Measurements from ENCODE around the gene TAF11L3.
"Not testable (repeated sequence)": the region's sequence is repeated elsewhere in the genome, so short reads cannot be mapped to it uniquely, and the experiment has no call there.

Gene TAF11L3

DNA sequence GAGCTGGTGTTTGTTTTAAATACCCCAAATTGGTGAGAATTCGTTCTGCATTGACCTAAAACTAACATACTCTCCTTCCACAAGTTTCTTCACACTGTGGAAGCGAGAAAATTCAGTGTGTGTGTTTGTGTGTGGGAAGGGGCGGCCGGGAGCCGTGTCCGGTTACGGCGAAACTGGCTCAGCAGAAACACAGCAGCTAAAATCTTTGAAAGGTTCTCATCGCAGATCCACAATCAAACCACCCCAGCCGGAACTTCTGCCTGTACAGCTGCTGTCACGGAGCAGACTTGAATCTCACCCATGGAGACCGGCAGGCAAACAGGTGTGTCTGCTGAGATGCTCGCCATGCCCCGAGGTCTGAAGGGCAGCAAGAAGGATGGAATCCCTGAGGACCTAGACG is at the start of gene TAF11L3:
Gene TAF11L3, plus strand, starts transcription at position 301 of the 400 bp plus-strand sequence.
- not testable (repeated sequence) for DNase-seq (ENCODE audit: low read depth)

DNA sequence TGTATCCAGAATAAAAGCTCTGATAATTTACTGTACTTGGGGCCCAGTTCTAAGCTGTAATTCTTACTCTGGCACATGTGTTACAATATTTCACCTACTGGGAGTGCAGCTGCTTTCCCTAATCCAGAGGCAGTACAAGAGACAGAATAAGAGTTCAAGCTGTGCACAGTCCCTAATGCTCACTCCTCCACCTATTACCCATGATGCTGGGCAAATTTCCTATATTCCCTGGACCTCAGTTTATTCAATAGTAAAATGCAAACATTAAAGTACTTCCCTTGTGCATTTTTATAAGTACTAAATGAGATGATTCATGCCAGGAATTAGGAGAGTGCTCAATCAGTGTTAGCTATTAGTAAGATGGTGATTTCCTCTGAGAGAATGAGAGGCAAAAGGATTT is 48.1 kb upstream of the TAF11L3 start:
- DNase-seq (ENCODE audit: low read depth) = no peak

DNA sequence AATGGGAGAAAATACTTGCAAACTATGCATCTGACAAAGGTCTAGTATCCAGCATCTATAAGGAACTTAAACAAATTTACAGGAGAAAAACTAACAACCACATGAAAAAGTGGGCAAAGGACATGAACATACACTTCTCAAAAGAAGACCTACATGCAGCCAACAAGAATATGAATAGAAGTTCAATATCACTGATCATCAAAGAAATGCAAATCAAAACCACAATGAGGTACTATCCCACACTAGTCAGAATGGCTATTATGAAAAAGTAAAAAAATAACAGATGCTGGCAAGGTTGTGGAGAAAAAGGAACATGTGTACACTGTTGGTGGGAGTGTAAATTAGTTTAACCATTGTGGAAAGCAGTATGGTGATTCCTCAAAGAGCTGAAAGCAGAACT is 43.1 kb upstream of the TAF11L3 start:
- DNase-seq (ENCODE audit: low read depth) = not testable (repeated sequence)

DNA sequence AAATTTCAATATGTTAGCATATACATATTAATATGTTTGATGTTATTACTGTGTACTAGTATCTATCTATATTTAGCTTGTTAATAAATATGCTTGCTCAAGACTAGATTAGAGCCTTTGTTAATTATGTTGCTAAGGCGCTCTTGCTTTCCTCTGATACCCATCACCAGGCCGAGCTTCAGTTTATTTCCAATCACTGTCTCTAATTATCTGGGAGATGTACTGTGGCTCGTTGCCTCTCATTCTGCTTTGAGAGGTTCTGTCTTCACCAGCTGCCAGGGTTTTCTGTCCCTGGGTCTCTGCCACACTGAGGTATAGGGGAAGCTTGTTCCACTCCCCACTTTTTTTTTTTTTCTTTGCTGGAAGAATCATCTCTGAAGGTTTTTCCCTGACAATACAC is 41.1 kb upstream of the TAF11L3 start:
- DNase-seq (ENCODE audit: low read depth) = no peak

DNA sequence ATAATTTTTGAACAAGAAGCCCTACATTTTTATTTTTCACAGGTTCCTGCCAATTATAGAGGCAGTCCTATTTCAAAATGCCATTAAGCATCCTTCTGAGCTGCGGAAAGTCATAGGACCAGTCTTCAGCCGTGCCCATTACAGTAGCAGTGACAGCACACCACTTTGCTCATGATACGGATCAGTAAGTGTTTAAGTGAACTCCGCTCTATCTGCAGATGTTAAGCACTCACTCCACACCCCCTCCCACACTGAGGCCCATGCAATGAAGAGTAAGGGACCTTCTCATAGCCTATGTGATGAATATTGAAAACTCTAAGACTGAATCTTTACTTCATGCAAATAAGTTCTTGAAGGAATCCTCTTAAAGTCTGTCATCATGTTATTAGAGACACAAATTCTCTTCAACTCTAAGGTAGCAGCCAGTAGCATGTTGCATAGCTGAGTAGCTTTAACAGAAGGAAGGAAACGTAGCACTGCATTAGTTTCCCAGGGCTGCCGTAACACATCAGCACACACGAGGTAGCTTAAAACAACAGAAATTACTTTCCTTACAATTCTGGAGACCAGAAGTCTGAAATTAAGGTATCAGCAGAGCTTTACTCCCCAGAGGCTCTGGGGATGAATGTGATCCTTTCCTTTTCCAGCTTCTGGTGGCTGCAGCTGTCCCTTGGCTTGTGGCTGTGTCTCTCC is 40.4 kb upstream of the TAF11L3 start:
- DNase-seq (ENCODE audit: low read depth) = no peak

DNA sequence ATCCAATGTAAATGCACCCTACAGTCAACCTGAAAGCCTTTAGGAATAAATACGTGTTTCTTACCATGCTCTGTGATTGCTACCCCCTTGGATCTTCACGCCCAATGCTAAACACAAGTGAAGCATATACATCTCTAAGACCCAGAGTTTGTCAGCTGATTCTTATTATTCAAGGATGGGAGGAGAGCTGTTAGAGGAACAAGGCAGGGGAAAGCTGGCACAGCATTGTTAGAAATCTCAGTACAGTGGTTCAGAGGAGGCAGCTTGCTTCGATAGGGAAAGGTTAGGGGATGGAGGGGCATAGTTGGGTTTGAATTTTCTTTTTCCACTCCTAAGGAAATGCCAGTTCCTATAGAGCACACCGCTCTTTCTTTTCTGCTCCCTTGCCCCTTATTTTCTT is 36.8 kb upstream of the TAF11L3 start:
- DNase-seq (ENCODE audit: low read depth) = no peak

DNA sequence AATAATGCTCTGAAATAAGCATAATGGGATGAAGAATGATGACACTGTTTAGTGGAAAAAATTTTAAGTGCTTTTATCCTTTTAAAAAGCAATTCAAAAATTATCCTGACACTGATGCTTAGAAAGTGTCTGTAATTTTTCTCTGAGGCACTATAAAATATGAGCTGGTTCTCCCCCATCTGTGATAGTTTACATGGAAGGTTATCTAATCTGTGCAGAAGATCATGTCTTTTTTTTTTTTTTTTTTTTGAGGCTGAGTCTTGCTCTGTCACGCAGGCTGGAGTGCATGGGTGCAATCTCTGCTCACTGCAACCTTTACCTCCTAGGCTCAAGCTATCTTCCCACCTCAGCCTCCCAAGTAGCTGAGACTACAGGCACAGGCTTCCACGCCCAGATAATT is 35.4 kb upstream of the TAF11L3 start:
- no peak for DNase-seq (ENCODE audit: low read depth)

DNA sequence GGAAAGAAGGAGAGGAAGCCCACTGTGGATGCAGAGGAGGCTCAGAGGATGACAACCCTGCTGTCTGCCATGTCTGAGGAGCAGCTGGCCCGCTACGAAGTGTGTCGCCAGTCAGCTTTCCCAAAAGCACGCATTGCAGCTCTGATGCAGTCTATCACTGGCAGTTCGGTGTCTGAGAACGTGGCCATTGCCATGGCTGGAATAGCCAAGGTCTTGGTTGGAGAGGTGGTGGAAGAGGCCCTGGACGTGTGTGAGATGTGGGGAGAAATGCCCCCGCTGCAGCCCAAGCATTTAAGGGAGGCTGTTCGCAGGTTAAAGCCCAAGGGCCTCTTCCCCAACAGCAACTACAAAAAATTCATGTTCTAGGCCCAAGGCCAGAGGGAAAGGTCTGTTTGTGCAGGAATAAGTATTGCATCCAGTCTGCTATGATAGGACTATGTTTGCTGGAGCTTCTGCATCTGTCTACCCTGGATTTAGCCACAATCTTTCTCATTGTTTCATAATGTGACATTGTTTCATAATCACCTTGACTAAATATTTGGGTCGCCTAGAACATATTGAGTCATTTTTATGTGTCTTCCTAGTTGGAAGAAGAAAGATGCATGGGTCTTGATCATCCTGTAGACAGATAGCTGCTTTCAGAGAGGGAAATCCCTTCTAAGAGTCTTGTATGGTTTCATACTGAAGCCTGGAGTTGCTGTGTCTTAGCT is 31.5 kb upstream of the TAF11L3 start:
- DNase-seq (ENCODE audit: low read depth) = not testable (repeated sequence)

DNA sequence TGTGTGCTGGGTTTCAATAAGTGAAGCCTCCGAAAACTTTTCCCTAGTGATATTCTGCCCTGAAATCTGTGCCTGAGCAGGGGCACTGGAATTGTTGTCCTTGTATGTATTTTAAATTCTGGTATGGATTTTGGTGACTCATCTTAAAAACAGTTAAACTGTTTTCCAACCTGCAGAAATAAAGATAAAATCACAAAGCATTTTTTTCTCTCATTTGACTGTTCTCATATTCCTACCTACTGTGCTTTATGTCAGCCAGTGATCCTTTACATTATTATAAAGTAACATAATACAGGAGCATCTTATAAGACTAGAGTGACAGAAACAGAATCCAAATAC is 31.0 kb upstream of the TAF11L3 start:
- no peak for DNase-seq (ENCODE audit: low read depth)

DNA sequence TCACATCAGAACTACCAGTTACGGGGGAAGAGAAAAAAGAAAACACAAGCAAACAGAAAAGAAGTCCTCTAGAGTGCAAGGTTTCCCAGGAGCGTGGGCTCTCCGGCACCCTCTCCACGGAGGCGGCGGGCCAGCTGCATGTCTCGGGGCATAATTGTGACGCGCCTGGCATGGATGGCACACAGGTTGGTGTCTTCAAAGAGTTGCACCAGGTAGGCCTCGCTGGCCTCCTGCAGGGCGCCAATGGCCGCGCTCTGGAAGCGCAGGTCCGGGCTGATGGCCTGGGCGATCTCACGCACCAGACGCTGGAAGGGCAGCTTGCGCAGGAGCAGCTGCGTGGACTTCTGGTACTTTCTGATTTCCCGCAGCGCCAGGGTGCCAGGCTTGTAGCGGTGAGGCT is 26.9 kb upstream of the TAF11L3 start:
- not testable (repeated sequence) for DNase-seq (ENCODE audit: low read depth)

DNA sequence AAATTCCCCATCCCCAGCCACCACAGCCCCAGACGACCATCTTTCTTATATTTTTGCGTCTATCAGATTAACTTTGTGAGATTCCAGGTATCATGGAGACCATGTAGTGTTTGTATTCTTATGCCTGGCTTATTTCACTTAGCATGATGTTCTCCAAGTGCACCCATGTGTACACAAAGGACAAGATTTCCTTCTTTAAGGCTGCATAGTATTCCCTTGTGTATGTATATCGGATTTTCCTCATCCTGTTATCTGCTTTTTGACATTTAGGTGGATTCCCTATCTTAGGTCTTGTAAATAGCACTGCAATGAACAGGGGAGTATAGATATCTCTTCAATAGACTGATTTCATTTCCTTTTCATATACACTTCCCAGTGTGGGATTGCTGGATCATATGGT is 25.4 kb upstream of the TAF11L3 start:
- DNase-seq (ENCODE audit: low read depth) = no peak

DNA sequence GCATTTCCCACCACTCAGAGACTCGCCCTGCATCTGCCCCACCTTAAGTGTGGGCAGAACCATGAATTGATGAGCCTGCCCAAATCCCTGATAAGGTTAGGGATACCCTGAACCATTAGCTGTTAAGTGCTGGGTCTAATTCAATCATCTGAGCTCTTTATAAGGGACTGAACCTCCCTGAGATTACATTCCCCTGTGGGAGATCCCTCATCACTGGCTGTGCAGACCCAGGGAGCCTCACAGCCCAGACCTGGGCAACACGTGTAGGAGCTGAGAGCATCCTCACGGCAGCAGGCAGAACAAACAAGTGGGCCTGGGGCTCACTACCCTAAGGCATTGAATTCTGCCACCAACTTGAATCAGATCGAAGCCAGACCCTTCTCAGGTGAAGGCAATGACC is 20.7 kb upstream of the TAF11L3 start:
- DNase-seq (ENCODE audit: low read depth) = no peak

DNA sequence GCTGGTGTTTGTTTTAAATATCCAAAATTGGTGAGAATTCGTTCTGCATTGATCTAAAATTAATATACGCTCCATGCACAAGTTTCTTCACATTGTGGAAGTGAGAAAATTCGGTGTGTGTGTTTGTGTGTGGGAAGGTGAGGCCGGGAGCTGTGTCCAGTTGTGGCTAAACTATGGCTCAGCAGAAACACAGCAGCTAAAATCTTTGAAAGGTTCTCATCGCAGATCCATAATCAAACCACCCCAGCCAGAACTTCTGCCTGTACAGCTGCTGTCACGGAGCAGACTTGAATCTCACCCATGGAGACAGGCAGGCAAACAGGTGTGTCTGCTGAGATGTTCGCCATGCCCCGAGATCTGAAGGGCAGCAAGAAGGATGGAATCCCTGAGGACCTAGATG is 20.2 kb upstream of the TAF11L3 start, which contains the start of gene TAF11L2:
Gene TAF11L2, plus strand, starts transcription at position 301 of the 400 bp plus-strand sequence.
- not testable (repeated sequence) for DNase-seq (ENCODE audit: low read depth)

DNA sequence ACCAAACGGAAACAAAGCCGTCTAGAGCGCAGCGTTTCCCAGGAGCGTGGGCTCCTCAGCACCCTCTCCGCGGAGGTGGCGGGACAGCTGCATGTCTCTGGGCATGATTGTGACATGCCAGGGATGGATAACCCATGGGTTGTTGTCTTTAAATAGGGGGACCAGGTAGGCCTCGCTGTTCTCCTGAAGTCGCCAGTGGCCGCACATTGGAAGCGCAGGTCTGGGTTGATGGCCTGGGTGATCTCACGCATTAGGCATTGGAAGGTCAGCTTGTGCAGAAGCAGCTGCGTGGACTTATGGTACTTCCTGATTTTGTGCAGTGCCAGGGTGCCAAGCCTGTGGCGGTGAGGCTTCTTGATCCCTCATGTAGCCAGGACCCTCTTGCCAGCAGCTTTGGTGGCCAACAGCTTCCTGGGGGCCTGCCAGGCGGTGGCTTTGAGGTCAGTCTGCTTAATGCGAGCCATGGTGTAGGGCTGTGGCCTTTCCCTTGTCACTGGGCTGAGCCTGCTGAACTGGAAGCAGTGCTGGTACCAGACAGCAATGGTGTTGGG is 6.3 kb upstream of the TAF11L3 start:
- DNase-seq (ENCODE audit: low read depth) = no peak

DNA sequence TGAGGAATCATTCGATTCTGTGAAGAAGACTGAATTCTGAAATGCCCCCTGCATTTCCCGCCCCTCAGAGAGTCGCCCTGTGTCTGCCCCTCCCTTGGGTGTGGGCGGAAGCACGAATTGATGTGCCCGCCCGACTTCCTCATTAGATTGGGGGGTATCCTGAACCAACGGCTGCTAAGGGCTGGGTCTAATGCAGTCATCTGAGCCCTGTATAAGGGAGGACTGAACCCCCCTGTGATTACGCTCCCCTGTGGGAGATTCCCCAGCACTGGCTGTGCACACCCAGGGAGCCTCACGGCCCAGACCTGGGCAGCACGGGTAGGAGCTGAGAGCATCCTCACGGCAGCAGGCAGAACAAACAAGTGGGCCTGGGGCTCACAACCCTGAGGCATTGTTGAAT is 641 bp upstream of the TAF11L3 start:
- DNase-seq (ENCODE audit: low read depth) = peak; percentile 10

DNA sequence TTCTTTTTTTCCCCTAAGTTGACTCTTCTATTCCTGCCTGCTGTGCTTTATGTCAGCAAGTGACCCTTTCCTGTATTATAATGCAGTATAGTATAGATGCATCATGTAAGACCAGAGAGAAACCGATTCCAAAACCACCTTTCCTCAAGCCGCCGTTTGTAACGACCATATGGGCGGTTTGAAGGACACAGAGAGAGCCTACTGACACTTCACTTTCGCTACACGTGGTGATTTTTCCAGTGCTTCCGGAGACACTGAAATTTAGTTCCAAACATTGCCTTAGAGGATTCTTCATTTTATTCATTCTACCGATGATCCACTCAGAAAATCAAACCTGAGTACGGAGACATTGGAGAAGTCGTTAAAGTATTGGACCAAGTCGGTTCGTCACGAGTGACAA is 1.3 kb downstream of the TAF11L3 start:
- DNase-seq (ENCODE audit: low read depth) = not testable (repeated sequence)

DNA sequence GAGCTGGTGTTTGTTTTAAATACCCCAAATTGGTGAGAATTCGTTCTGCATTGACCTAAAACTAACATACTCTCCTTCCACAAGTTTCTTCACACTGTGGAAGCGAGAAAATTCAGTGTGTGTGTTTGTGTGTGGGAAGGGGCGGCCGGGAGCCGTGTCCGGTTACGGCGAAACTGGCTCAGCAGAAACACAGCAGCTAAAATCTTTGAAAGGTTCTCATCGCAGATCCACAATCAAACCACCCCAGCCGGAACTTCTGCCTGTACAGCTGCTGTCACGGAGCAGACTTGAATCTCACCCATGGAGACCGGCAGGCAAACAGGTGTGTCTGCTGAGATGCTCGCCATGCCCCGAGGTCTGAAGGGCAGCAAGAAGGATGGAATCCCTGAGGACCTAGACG is 3.3 kb downstream of the TAF11L3 start, which contains the start of gene TAF11L4:
Gene TAF11L4, plus strand, starts transcription at position 301 of the 400 bp plus-strand sequence.
- not testable (repeated sequence) for DNase-seq (ENCODE audit: low read depth)

DNA sequence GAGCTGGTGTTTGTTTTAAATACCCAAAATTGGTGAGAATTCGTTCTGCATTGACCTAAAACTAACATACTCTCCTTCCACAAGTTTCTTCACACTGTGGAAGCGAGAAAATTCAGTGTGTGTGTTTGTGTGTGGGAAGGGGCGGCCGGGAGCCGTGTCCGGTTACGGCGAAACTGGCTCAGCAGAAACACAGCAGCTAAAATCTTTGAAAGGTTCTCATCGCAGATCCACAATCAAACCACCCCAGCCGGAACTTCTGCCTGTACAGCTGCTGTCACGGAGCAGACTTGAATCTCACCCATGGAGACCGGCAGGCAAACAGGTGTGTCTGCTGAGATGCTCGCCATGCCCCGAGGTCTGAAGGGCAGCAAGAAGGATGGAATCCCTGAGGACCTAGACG is 6.8 kb downstream of the TAF11L3 start, which contains the start of gene TAF11L5:
Gene TAF11L5, plus strand, starts transcription at position 301 of the 400 bp plus-strand sequence.
- DNase-seq (ENCODE audit: low read depth) = not testable (repeated sequence)

DNA sequence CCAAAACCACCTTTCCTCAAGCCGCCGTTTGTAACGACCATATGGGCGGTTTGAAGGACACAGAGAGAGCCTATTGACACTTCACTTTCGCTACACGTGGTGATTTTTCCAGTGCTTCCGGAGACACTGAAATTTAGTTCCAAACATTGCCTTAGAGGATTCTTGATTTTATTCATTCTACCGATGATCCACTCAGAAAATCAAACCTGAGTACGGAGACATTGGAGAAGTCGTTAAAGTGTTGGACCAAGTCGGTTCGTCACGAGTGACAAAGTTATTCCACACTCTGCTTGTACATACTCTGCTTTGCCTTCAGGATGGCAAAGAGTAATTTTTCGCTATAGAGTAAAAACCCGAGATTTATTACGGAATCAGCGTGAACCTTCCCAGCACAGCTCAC is 8.3 kb downstream of the TAF11L3 start:
- not testable (repeated sequence) for DNase-seq (ENCODE audit: low read depth)

DNA sequence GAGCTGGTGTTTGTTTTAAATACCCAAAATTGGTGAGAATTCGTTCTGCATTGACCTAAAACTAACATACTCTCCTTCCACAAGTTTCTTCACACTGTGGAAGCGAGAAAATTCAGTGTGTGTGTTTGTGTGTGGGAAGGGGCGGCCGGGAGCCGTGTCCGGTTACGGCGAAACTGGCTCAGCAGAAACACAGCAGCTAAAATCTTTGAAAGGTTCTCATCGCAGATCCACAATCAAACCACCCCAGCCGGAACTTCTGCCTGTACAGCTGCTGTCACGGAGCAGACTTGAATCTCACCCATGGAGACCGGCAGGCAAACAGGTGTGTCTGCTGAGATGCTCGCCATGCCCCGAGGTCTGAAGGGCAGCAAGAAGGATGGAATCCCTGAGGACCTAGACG is 10.2 kb downstream of the TAF11L3 start, which contains the start of gene TAF11L6:
Gene TAF11L6, plus strand, starts transcription at position 301 of the 400 bp plus-strand sequence.
- DNase-seq (ENCODE audit: low read depth) = not testable (repeated sequence)

Data from activated T-helper 9 cell treated with anti-CD3 and anti-CD28 coated beads, Interleukin-2, amount 50 U/mL, for 16 hours (primary cell).